ENCODE measurements around the gene TRPV6.
A peak's percentile ranks its signal among the peaks of the same experiment; 100 is the strongest.

TRPV6 gene

GRCh38 chr7:142882338-142882678, 3.2 kb downstream of the TRPV6 start:
- no peak for DNase-seq

GRCh38 chr7:142881586-142882337, 3.8 kb downstream of the TRPV6 start:
- DNase-seq: no peak

DNA sequence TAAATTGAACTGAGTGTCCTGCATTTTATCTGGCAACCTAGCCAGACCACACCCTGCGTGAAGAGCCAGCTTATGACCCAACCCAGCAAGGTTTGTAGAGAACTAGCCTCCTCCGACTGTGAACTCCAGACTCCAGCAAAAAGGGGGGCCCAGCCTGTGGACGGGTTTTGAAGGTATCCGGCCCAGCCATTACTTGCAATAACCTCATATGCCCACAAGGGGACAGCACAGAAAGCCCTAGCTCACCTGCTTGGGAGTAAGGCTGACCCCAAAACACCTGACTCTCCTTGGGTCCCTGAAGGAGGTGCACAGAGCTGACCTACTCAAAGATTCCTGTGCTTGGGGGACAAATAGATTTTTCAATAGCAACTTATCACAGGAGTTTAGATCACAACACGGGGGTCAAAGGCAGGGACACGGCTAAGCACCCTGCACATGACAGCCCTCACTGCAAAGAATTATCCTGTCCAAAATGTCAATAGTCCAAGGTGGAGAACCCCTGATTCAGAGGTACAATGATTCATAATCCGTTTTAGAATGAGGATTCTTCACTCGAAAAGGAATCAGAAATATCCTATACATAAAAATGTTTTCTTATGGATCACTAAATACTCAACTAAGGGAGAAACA, 4.6 kb downstream of the TRPV6 start:
- DNase-seq: peak; percentile 38

GRCh38 chr7:142879060-142879459, 6.5 kb downstream of the TRPV6 start:
- no peak for DNase-seq

DNA sequence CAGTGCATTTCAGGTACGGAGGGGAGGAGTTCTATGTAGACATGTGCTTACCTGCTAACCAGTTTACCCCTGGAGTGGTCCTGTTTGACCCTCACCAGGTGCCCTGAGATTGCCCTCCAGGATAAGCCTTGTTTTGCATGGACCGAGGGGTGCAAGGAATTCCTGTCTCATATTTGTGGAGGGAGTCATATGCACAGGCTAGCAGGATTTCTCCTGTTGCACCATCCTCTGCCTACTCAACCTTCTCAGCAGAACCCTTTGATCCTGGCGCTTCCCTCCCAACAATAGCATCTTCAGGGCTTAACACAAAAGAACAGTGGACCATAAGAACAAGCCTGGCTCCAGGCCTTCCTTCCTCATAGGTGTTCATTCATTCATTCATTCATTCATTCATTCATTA, 7.2 kb downstream of the TRPV6 start:
- DNase-seq: no peak

- no peak for DNase-seq
These were observed 8.3 kb downstream of the TRPV6 start for GRCh38 chr7:142876991-142877910.

- DNase-seq: no peak
These were observed 9.1 kb downstream of the TRPV6 start for GRCh38 chr7:142876236-142876960.

DNA sequence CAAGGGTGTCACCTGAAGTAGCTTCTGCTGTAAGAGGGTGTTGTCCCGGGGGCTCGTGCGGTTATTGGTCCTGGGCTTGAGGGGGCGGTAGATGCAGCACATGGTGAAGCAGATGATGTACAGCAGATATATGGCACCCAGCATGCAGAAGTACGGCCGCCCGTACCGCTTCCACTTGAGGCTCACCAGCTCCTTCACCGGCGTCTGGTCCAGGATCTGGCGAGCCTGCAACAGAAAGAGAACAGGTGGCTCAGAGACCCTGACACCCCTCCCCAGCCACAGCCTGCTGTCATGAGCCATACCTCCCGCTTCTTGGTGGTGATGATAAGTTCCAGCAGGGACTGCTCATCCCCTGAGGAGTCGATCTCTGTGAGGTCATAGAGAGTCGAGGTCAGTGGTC, 10.1 kb downstream of the TRPV6 start:
- DNase-seq: no peak

DNA sequence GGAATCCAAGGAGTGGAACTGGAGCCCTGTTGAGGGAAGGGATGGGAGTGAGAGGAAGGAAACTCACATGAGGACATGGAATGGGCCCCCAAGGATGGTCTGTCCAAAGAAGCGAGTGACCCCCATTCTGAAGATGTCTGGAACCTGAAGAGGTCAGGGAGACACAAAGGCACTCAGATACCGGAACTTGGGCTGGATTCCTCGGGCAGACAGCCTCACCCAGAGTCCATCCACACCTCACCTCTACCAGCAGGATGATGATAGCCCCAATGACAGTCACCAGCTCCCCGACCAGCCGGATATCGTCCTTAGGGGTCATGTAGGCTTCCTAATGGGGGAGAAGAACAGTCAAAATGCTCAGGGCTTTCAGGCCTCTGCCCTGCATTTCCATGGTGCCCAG, 10.7 kb downstream of the TRPV6 start:
- no peak for DNase-seq

DNA sequence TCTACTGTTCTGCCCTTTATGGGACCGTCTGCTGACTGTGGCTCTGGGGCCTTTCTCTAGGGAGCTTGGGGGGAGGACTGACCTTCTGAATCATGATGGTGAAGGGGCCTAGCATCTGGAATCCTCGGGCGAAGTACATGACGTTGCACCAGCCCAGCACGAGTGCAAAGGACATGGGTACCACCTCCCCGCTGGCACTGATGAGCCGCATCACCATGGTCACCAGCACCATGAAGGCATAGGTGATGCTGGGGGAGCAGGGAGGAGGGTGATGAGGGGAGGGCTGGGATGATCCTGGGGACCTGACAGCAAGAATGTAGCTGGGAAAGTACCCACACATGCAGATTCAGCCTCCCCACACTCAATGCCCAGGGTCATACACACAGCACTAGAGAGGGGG, 11.1 kb downstream of the TRPV6 start:
- no peak for DNase-seq

- DNase-seq: no peak
These were observed 11.7 kb downstream of the TRPV6 start for GRCh38 chr7:142873871-142874270.

- DNase-seq: peak; percentile 20
These were observed 12.2 kb downstream of the TRPV6 start for GRCh38 chr7:142873281-142873784.

GRCh38 chr7:142872106-142872675, 13.4 kb downstream of the TRPV6 start:
- DNase-seq: no peak

- no peak for DNase-seq
These were observed 14.1 kb downstream of the TRPV6 start for GRCh38 chr7:142871260-142872105.

GRCh38 chr7:142870566-142871259, 14.8 kb downstream of the TRPV6 start:
- no peak for DNase-seq

- no peak for DNase-seq
These were observed 15.4 kb downstream of the TRPV6 start for GRCh38 chr7:142870147-142870559.

DNA sequence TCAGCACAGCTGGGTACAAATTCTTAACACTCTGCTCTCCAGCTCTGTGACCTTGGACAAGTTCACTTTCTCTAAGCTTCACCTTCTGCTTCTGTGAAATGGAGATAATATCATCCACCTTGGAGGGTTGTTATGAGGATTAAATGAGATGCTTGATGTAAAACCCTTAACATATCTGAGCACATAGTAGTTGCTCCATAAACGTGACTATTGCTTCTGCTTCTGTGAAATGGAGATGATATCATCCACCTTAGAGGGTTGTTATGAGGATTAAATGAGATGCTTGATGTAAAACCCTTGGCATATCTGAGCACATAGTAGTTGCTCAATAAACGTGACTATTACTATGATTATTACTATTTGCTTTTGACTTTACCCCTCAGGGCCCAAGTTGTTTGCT, 16.1 kb downstream of the TRPV6 start:
- no peak for DNase-seq

- DNase-seq: no peak
These were observed 16.5 kb downstream of the TRPV6 start for GRCh38 chr7:142868986-142869415.

DNA sequence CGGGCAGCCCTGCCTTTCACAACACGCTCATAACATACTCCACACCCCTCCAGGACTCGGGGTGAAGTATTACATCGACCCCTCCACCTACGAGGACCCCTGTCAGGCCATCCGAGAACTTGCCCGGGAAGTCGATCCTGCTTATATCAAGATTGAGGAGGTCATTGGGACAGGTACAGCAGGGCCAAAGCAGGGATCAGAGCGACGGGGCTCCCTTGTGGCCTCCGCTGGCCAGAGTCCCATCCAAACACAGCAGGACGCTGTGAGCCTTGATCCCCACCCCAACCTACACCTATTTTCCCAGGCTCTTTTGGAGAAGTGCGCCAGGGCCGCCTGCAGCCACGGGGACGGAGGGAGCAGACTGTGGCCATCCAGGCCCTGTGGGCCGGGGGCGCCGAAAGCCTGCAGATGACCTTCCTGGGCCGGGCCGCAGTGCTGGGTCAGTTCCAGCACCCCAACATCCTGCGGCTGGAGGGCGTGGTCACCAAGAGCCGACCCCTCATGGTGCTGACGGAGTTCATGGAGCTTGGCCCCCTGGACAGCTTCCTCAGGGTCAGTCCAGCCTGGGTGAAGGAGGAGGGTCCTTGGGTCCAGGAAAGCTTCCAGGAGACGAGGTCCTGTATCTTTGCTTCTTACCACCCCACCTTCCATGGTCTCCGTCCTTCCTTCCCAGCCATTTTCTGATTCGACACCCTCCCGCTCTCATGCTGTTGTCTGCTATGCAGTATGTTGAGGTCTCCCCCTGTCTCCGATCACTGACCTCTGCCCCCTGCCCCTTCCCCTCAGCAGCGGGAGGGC, 17.2 kb downstream of the TRPV6 start:
- no peak for DNase-seq

All from inflammatory macrophage treated with lipopolysaccharide for 4 hours (primary cell).